ENCODE measurements around the gene MBOAT2.

The MBOAT2 gene

GRCh38 chr2:8893978-8894820 lies 109.3 kb downstream of the MBOAT2 start:
- in situ Hi-C loops (cut with HindIII; ENCODE audit: low sequenced_read_pairs): no loop called here
- TF ChIP-seq CTCF (IDR thresholded peaks at IDR 0.05; ENCODE audit: low read depth, low read length): no peak
- DNase-seq (ENCODE audit: low read depth, low spot score): peak; percentile 36
- no peak overlapping the region for H3K4me3 ChIP-seq (ENCODE audit: low read depth, low read length)

DNA sequence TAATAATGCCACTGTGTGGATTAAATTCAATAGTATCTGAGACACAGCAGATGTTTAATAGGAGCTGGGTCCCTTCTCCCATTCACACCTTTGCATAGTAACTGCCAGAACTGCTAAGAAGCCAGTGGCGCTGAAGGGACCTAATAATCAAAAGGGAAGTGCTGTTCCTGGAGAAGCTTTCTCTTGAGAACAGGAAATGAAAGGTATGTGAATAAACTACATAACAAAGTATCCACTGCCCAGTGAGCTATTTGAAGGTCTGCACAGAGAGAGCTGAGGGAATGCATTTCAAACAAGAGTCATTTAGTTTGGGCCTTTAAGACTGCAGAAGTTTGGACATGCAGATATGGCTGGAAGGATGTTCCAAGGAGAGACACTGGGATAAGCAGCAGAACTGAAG lies 110.0 kb downstream of the MBOAT2 start:
- in situ Hi-C loops (cut with HindIII; ENCODE audit: low sequenced_read_pairs): no loop called here
- H3K4me3 ChIP-seq (ENCODE audit: low read depth, low read length): no peak overlapping the region
- no peak for DNase-seq (ENCODE audit: low read depth, low spot score)
- no peak for TF ChIP-seq CTCF (IDR thresholded peaks at IDR 0.05; ENCODE audit: low read depth, low read length)

GRCh38 chr2:8892111-8892510 lies 111.4 kb downstream of the MBOAT2 start:
- no peak overlapping the region for H3K4me3 ChIP-seq (ENCODE audit: low read depth, low read length)
- no peak for TF ChIP-seq CTCF (IDR thresholded peaks at IDR 0.05; ENCODE audit: low read depth, low read length)
- in situ Hi-C loops (cut with HindIII; ENCODE audit: low sequenced_read_pairs): no loop called here
- no peak for DNase-seq (ENCODE audit: low read depth, low spot score)

- H3K4me3 ChIP-seq (ENCODE audit: low read depth, low read length): no peak overlapping the region
- no peak for TF ChIP-seq CTCF (IDR thresholded peaks at IDR 0.05; ENCODE audit: low read depth, low read length)
- no peak for DNase-seq (ENCODE audit: low read depth, low spot score)
- in situ Hi-C loops (cut with HindIII; ENCODE audit: low sequenced_read_pairs): no loop called here
Observed at GRCh38 chr2:8889978-8890377, 113.5 kb downstream of the MBOAT2 start.

DNA sequence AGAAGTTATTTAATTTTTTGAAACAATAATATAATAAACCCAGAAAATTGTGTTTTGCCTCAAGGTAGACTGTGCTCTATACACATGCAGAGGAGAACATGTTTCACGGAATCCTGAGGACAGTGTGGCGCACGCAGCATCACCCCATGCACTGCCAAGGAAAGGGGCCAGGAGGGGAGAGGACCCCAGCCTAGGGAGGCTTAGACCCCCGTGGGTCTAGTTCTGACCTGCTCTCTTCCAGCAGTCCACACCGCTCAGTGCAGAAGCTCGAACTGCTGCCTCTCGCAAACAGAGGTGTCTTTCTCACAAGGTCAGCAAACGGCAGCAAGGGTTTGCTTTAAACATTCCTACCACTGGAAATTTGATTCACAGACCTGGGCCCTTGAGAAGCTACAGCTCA lies 114.5 kb downstream of the MBOAT2 start:
- no peak for TF ChIP-seq CTCF (IDR thresholded peaks at IDR 0.05; ENCODE audit: low read depth, low read length)
- DNase-seq (ENCODE audit: low read depth, low spot score): no peak
- in situ Hi-C loops (cut with HindIII; ENCODE audit: low sequenced_read_pairs): no loop called here
- no peak overlapping the region for H3K4me3 ChIP-seq (ENCODE audit: low read depth, low read length)

DNA sequence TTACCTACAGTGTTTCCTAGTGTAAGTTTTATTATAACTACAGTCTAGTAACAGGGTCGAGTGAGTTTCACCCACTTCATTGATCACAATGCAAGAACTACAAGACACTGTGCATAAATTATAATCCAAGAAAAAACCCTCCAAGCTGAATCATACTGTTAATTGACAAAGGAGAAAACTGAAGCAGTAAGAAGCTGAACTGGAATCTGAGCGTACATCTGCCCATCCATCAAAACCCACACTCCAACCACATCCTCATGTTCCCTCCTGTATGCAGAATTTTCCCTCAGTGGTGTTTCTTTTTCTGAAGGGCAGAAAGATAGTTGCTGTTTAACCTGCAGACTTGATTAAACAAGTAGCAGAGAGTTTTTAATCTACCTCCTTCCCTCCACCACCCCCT lies 116.6 kb downstream of the MBOAT2 start:
- H3K4me3 ChIP-seq (ENCODE audit: low read depth, low read length): no peak overlapping the region
- TF ChIP-seq CTCF (IDR thresholded peaks at IDR 0.05; ENCODE audit: low read depth, low read length): no peak
- DNase-seq (ENCODE audit: low read depth, low spot score): peak; percentile 27
- in situ Hi-C loops (cut with HindIII; ENCODE audit: low sequenced_read_pairs): no loop called here

Data from astrocyte of the spinal cord (primary cell).